Caco-2 (cell line): Measurements from ENCODE around the gene TMED3. TPM values are rescaled to one million over a fixed set of nuclear protein-coding genes. Genes with fewer than 3 reads are reported as not detected.

Source experiments
- BruUV-seq: library from RNA; stranded (reverse); fragments of 400-500 nt; replicated peaks from 2 replicates; lab custom pipeline; 2021; lab: Mats Ljungman, UMichigan
- CTCF ChIA-PET: fragments of 300-600 bp; sonication (Branson Sonifier 250); formaldehyde crosslinking; loops from one replicate; lab custom pipeline; 2022; ENCODE audit warnings: antibody characterized with exemption; lab: Charles Lee
- POLR2A ChIA-PET: fragments of 300-600 bp; sonication (Branson Sonifier 250); formaldehyde crosslinking; loops from one replicate; lab custom pipeline; 2022; ENCODE audit warnings: antibody characterized with exemption; lab: Charles Lee
- DNase-seq, 2 experiments: peaks; one replicate each; pipeline versions ENCODE4 v3.0.0 to v3.0.0-alpha.2; 2020 to 2022
- H3K27me3 ChIP-seq: replicated peaks from 2 replicates; pipeline ENCODE4 v1.6.0; 2011; ENCODE audit warnings: low read length; ENCODE audit not compliant: control insufficient read depth, insufficient read depth
- H3K36me3 ChIP-seq: 2 replicates; pipeline ENCODE4 v1.5.1; 2011; ENCODE audit warnings: low read length; ENCODE audit not compliant: control insufficient read depth, insufficient read depth
- H3K4me1 ChIP-seq: fragments of 250-450 bp; sonication (Bioruptor Pico); 2 replicates; pipeline ENCODE4 v1.5.1; 2020; ENCODE audit warnings: mild to moderate bottlenecking
- H3K4me3 ChIP-seq: 2 replicates; pipeline ENCODE4 v1.5.1; 2011; ENCODE audit warnings: low read depth, mild to moderate bottlenecking, control low read depth, low read length
- H3K9me3 ChIP-seq: fragments of 250-450 bp; sonication (Bioruptor Pico); 2 replicates; pipeline ENCODE4 v1.5.1; 2020; ENCODE audit warnings: mild to moderate bottlenecking, moderate library complexity
- H3K27ac Mint-ChIP-seq: one replicate; pipeline ENCODE4 v1.8.0; 2022; ENCODE audit warnings: mixed read lengths; ENCODE audit not compliant: unreplicated experiment
- H3K27me3 Mint-ChIP-seq: one replicate; pipeline ENCODE4 v1.8.0; 2022; ENCODE audit warnings: mixed read lengths; ENCODE audit not compliant: insufficient read depth, unreplicated experiment
- H3K36me3 Mint-ChIP-seq: one replicate; pipeline ENCODE4 v1.8.0; 2022; ENCODE audit warnings: mild to moderate bottlenecking, mixed read lengths; ENCODE audit not compliant: insufficient read depth, unreplicated experiment
- H3K4me1 Mint-ChIP-seq: one replicate; pipeline ENCODE4 v1.8.0; 2022; ENCODE audit warnings: low read depth, mixed read lengths; ENCODE audit not compliant: unreplicated experiment
- H3K4me3 Mint-ChIP-seq: one replicate; pipeline ENCODE4 v1.8.0; 2022; ENCODE audit warnings: mild to moderate bottlenecking, moderate library complexity, mixed read lengths; ENCODE audit not compliant: unreplicated experiment
- H3K9me3 Mint-ChIP-seq: one replicate; pipeline ENCODE4 v1.8.0; 2022; ENCODE audit warnings: mixed read lengths; ENCODE audit not compliant: unreplicated experiment
- CTCF ChIP-seq, 2 experiments: fragments of 200-600 bp in 1 of 2; IDR thresholded peaks; 1 replicate in 1 of 2; 2 replicates in 1 of 2; pipeline versions ENCODE4 v1.5.1 to v1.8.0; 2011 to 2022; ENCODE audit warnings: antibody characterized with exemption in 1 of 2, control low read depth in 1 of 2, inconsistent platforms in 1 of 2, low read depth in 1 of 2, low read length in 1 of 2, mild to moderate bottlenecking in 1 of 2, moderate library complexity in 1 of 2; ENCODE audit not compliant: insufficient read depth in 1 of 2, severe bottlenecking in 1 of 2, unreplicated experiment in 1 of 2
- intact Hi-C: fragments of 100-400 bp; cut with micrococcal nuclease; formaldehyde crosslinking; loops from one replicate; pipeline ENCODE4 v1.10.0; 2022; ENCODE audit not compliant: unreplicated experiment
- total RNA-seq: library from RNA; stranded (reverse); gene quantifications from 2 replicates; pipeline ENCODE4 v1.2.3, GENCODE V29; 2022

TMED3 gene
- total RNA-seq, 1 experiment from 2014 or later = 92.2 TPM

GRCh38 chr15:79366691-79367090, 55.8 kb downstream of the TMED3 start:
- intact Hi-C loops = no loop called here
- H3K4me1 Mint-ChIP-seq = peaks cover 11% of the 10 kb centered on the region
- TF ChIP-seq CTCF (IDR thresholded peaks at IDR 0.05; ENCODE audit: insufficient read depth in 1 of 2, low read depth in 1 of 2, low read length in 1 of 2, severe bottlenecking in 1 of 2, unreplicated experiment in 1 of 2) = no peak
- ChIA-PET POLR2A (no interaction called here), CTCF (no interaction called here)
- Histone ChIP-seq H3K36me3 (no peaks in the 10 kb centered on the region), H3K27me3 (no peaks in the 10 kb centered on the region), H3K9me3 (no peaks in the 10 kb centered on the region), H3K4me1 (no peaks in the 10 kb centered on the region), H3K4me3 (no peak overlapping the region)
- H3K36me3 Mint-ChIP-seq = no peaks in the 10 kb centered on the region
- no peak for DNase-seq
- H3K9me3 Mint-ChIP-seq = peaks cover 9% of the 10 kb centered on the region
- no peak overlapping the region for H3K4me3 Mint-ChIP-seq
- H3K27me3 Mint-ChIP-seq = peaks cover 2% of the 10 kb centered on the region
- H3K27ac Mint-ChIP-seq = no peak overlapping the region
- BruUV-seq = no TSS peak

- Histone ChIP-seq H3K27me3 (no peaks in the 10 kb centered on the region), H3K9me3 (no peaks in the 10 kb centered on the region), H3K36me3 (no peaks in the 10 kb centered on the region), H3K4me1 (no peaks in the 10 kb centered on the region), H3K4me3 (no peak overlapping the region)
- Mint-ChIP-seq H3K27ac (no peak overlapping the region), H3K27me3 (peaks cover 2% of the 10 kb centered on the region), H3K4me1 (peaks cover 3% of the 10 kb centered on the region), H3K9me3 (no peaks in the 10 kb centered on the region), H3K4me3 (no peak overlapping the region), H3K36me3 (no peaks in the 10 kb centered on the region)
- ChIA-PET CTCF (no interaction called here), POLR2A (no interaction called here)
- intact Hi-C loops = no loop called here
- TF ChIP-seq CTCF (IDR thresholded peaks at IDR 0.05; ENCODE audit: insufficient read depth in 1 of 2, low read depth in 1 of 2, low read length in 1 of 2, severe bottlenecking in 1 of 2, unreplicated experiment in 1 of 2) = no peak
- BruUV-seq = no TSS peak
- DNase-seq = no peak
Observed at GRCh38 chr15:79370716-79371115, 59.8 kb downstream of the TMED3 start.

GRCh38 chr15:79371591-79371990, 60.7 kb downstream of the TMED3 start:
- ChIA-PET POLR2A (no interaction called here), CTCF (no interaction called here)
- Histone ChIP-seq H3K9me3 (no peaks in the 10 kb centered on the region), H3K4me1 (no peaks in the 10 kb centered on the region), H3K27me3 (no peaks in the 10 kb centered on the region), H3K4me3 (no peak overlapping the region), H3K36me3 (no peaks in the 10 kb centered on the region)
- Mint-ChIP-seq H3K4me1 (no peaks in the 10 kb centered on the region), H3K27me3 (peaks cover 2% of the 10 kb centered on the region), H3K36me3 (no peaks in the 10 kb centered on the region), H3K4me3 (no peak overlapping the region), H3K9me3 (no peaks in the 10 kb centered on the region), H3K27ac (no peak overlapping the region)
- BruUV-seq = no TSS peak
- TF ChIP-seq CTCF (IDR thresholded peaks at IDR 0.05; ENCODE audit: insufficient read depth in 1 of 2, low read depth in 1 of 2, low read length in 1 of 2, severe bottlenecking in 1 of 2, unreplicated experiment in 1 of 2) = no peak
- no peak for DNase-seq
- intact Hi-C loops = no loop called here
